Ishikawa (cell line): ENCODE data around the gene ADA.

ENCODE experiments used
- CEBPB ChIP-seq: IDR thresholded peaks from 2 replicates; pipeline ENCODE4 v1.6.1; 2012
- CREB1 ChIP-seq: IDR thresholded peaks from 2 replicates; pipeline ENCODE4 v1.6.1; 2012; ENCODE audit warnings: low read depth
- EP300 ChIP-seq: IDR thresholded peaks from 2 replicates; pipeline ENCODE4 v1.6.1; 2012; ENCODE audit warnings: borderline replicate concordance
- FOXM1 ChIP-seq: IDR thresholded peaks from 2 replicates; pipeline ENCODE4 v1.6.1; 2012; ENCODE audit warnings: low read depth, borderline replicate concordance
- NFIC ChIP-seq: IDR thresholded peaks from 2 replicates; pipeline ENCODE4 v1.6.1; 2012
- RAD21 ChIP-seq: IDR thresholded peaks from 2 replicates; pipeline ENCODE4 v1.6.1; 2012; ENCODE audit warnings: low read depth
- TEAD4 ChIP-seq: IDR thresholded peaks from 2 replicates; pipeline ENCODE4 v1.6.1; 2012
- YY1 ChIP-seq: IDR thresholded peaks from 2 replicates; pipeline ENCODE4 v1.6.1; 2012; ENCODE audit warnings: low read depth
- TF ChIP-seq, protein P1 (sequence below): IDR thresholded peaks from 2 replicates; pipeline ENCODE4 v1.6.1; 2012; ENCODE audit warnings: low read depth, mild to moderate bottlenecking
- TF ChIP-seq, protein P2 (sequence below): IDR thresholded peaks from 2 replicates; pipeline ENCODE4 v1.6.1; 2012

DNA sequence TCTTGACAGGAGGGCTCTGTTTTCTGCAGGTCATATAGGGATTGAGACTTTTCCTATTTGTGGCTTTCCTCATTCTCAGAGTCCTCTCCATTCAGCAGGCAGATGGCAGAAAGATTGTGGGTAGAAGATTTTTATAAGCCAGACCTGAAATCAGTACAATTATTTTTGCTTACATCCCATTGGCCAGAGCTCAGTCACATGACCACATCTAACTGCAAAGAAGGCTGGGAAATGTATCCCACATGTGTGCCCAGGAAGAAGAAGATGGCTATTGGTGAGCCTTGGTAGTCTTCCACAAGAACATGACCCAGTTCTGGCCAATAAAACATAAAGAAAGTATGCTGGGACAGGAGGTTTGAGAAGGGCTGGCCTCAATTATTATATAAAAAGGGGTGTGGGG is 42.1 kb upstream of the ADA start:
- TF ChIP-seq TEAD4 (no peak), YY1 (no peak), RAD21 (no peak), NFIC (no peak), CEBPB (no peak), EP300 (no peak), FOXM1 (no peak), CREB1 (no peak)
- TF ChIP-seq, protein P1, sequence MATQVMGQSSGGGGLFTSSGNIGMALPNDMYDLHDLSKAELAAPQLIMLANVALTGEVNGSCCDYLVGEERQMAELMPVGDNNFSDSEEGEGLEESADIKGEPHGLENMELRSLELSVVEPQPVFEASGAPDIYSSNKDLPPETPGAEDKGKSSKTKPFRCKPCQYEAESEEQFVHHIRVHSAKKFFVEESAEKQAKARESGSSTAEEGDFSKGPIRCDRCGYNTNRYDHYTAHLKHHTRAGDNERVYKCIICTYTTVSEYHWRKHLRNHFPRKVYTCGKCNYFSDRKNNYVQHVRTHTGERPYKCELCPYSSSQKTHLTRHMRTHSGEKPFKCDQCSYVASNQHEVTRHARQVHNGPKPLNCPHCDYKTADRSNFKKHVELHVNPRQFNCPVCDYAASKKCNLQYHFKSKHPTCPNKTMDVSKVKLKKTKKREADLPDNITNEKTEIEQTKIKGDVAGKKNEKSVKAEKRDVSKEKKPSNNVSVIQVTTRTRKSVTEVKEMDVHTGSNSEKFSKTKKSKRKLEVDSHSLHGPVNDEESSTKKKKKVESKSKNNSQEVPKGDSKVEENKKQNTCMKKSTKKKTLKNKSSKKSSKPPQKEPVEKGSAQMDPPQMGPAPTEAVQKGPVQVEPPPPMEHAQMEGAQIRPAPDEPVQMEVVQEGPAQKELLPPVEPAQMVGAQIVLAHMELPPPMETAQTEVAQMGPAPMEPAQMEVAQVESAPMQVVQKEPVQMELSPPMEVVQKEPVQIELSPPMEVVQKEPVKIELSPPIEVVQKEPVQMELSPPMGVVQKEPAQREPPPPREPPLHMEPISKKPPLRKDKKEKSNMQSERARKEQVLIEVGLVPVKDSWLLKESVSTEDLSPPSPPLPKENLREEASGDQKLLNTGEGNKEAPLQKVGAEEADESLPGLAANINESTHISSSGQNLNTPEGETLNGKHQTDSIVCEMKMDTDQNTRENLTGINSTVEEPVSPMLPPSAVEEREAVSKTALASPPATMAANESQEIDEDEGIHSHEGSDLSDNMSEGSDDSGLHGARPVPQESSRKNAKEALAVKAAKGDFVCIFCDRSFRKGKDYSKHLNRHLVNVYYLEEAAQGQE, result no peak
- TF ChIP-seq, protein P2, sequence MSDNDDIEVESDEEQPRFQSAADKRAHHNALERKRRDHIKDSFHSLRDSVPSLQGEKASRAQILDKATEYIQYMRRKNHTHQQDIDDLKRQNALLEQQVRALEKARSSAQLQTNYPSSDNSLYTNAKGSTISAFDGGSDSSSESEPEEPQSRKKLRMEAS, result no peak
